Activated gamma-delta T cell treated with anti-CD3 and anti-CD28 coated beads, Interleukin-2, amount 50 U/mL, for 16 hours (primary cell): ENCODE measurements around the gene PLD1.
"Not testable (repeated sequence)": the region's sequence is repeated elsewhere in the genome, so short reads cannot be mapped to it uniquely, and the experiment has no call there.

Experiments
- DNase-seq: peaks from one replicate; pipeline ENCODE4 v3.0.0-alpha.2; 2020; ENCODE audit warnings: low read depth

Gene PLD1

DNA sequence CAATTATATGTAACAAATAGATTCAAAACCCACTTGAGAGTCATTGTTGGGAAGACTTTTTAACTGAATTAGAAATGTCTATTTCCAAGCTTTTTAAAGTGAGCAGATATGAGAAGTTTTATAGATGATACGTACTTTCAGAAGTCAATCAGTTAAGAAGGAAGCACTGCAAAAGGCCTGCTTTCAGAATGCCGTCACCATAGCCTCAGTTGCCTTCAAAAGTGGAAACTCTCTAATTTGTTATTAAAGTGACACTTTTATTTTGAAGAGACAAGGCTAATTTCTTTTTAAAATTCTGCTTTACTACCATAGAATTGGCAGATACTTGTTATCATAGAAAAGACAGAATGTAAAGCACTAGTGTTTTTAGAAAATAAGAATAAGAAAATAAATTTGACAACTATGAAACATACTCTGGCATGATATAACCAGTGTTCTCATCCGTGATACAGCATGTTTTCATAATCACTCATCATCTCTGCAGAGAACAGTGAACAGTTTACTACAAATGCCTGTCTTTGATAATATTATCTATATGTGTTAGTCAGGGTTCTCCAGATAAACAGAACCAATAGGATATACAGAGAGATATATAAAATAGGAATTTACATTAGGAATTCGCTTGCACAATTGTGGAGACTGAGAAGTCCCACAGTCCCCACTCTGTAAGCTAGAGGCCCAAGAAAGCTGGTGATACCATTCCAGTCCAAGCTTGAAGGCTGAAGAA, 7.0 kb upstream of the PLD1 start:
- DNase-seq = no peak

DNA sequence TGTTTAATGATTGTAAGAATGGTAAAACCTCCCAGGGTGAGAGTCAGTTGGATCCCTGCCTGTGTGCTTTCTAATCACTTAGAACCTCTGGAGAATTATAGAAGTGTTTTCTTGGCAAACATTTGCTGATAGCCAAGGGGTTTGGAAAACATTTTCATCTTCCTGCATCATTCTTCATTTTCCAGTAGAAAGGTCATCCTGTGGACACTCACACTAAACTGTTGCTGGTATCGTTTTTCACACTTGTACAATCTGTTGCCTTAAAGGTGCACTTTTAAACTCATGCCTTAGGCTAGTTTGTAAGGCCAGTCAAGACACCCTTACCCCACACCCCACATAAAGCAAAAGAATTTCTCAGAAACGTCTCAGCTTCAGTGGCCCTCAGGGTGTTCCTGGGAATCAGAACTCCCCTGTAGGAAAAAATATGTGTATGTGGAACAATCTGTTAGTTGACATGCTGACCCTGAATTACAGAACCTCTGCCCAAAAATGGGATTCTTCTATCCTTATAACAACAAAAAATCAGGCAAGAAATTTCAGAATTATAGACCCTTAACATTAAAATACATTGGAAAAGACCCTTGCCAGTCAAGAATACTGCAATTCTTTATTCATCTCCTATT, 5.8 kb upstream of the PLD1 start:
- no peak for DNase-seq

DNA sequence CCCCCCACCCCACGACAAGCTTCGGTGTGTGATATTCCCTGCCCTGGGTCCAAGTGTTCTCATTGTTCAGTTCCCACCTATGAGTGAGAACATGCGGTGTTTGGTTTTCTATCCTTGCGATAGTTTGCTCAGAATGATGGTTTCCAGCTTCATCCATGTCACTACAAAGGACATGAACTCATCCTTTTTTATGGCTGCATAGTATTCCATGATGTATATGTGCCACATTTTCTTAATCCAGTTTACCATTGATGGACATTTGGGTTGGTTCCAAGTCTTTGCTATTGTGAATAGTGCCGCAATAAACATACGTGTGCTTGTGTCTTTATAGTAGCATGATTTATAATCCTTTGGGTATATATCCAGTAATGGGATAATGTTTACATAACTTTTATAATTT, 4.4 kb upstream of the PLD1 start:
- DNase-seq = not testable (repeated sequence)

DNA sequence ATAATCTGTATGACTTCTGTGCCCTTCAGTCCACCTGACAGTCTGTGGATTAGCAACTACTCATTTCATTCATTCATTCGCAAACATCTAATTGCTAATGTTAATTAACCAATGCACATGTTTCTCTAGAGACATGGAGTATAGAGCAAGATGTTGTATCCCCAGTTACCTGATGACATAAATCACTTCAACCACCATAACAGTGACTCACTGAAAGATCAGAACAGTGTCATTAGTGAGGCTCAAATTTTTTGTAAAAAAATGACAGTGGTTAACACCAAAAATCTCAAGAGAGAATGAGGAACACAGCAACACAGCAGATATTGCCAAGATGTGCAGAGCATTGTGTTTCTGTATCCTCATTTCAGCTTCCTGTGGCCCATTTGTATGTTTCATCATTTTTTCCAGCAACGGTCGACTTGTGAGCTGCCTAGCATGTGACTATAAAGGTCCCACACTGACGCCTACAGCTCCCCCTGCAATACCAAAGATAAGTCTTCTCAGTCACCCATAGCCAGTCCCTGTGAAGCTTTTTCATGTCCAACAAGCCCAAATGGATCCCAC, 3.7 kb upstream of the PLD1 start:
- DNase-seq = no peak

DNA sequence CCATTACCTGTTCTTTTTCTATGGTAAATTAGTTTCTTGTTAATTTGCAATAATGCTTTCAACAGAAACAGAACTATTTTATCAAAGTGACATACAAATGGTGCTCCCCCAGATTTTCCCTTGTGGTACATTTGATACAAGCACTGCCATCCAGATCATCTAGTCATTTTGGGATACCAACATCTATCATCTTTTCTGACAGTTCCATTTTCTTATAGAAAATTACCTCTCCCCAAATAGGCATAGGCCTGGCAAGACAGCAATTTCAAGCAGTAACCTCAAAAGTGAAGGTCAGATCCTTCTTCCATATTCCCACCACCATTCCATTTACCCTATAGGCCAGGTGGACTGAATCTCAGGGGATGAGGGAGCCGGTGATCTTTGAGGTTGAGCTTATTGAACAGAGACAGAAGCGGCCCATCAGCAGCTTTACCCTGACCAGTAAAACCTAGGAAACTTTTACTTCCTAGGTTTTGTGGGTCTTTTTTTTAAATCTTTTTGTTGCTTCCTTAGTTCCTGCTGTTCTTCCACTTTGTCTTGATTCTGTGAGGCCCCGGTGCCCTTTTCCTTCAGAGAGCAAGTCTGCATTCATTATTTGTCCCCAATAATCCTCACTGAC, 3.1 kb upstream of the PLD1 start:
- no peak for DNase-seq

DNA sequence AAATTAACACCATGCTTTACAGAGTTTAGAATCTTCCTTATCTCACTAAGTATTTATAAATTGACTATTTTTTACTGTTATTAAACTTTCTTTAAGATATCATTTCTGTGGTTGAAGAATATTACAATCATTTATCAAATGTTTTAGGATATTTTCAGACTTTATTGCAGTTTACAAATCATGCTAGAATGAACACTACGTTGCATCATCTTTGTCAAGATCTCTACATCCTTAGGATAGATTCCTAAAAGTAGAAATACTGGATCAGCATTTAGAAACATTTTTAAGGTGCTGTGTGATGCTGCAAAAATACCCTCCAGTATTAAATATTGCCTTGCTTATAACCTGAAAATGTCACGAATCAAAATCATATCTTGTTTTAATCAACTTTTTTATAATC, 2.5 kb upstream of the PLD1 start:
- no peak for DNase-seq

DNA sequence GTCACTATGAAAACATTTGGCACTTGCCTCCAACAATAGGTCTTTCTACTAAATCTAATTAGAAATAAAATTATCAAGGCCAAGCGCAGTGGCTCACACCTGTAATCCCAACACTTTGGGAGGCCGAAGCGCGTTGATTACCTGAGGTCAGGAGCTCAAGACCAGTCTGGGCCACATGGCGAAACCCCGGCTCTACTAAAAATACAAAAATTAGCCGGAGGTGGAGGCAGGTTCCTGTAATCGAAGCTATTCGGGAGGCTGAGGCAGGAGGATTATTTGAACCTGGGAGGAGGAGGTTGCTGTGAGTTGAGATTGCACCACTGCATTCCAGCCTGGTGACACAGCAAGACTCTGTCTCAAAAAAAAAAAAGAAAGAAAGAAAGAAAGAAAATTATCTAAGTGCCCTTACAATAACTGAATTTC, 1.6 kb upstream of the PLD1 start:
- no peak for DNase-seq

DNA sequence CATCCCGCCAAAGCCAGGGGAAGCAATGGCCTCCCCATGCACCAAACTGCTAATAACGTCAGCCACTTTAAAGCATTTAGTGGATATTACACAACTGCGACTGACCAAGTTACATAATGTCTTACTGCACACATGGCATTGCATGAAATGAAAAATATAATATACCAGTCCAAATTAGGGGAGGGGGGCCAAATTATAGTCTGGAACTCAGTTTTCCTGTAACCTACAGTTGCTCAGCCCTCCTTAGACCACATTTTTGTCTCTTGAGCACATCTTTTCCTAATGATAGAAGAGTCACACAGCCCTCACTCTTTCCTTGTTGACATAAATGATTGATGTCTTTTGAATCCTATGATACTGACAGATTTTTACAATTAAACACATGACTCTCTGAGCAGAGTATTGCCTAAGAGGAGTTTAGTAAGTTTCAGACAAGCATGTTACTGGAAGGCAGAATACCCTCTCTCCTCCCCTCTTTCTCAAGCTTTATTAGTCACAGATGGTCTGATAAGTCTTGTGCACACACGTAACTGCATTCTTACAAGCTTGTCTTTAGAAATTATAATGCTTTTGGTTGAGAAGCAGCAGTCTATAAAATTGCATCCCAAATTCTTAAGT, 1.1 kb upstream of the PLD1 start:
- DNase-seq = no peak

DNA sequence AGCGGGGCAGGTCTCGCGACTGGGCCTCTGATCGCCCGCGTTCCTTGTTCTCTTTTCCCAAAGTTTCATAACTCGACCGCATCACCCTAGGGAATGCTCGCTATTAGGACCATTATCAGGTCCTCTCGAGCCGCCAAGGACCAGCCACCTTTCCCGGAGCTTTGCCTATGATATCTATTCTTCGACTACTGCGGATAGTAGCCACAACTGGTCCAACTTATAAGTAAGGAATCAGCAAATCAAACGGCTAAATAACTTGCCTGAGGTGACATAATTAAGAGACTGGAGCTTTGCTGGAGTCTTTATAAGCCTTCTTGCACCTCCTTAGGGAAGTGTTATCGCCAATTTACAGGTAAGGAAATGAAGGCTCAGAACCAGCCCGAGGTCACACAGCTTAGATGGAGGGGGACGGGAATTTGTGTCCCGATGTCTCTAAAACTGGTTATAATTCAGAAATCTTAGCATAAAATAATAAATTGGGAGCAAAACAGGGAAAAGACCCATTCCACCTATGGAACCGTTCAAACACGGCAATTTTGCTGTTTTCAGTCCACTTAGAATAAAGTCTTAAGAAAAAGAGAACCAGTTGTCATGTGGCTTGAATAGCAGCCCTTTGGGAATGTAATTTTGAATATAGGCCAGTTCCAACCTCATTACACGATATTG, 479 bp upstream of the PLD1 start:
- no peak for DNase-seq

DNA sequence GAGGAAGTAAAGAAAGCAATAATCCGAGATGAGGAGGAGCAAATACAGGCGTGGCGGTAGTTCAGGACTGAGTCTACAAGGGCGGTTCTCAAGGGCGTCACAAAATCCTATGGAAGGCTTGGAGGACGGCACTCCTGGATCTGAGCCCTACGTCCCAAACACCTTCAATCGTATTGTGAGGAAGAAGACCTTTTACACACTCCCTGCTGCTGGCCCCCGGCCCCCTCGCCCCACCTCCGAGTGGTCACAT, 747 bp downstream of the PLD1 start:
- no peak for DNase-seq

DNA sequence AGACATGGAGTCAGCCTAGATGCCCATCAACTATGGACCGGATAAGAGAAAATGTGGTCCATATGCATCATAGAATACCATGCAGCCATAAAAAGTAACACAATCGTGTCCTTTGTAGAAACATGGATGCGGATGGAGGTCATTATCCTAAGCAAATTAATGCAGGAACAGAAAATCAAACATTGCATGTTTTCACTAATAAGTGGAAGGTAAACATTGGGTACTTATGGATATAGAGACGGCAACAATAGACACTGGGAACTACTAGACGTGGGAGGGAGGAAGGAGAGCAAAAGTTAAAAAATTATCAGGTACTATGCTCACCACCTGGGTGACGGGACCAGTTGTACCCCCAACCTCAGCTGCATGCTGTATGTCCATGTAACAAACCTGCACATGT, 2.5 kb downstream of the PLD1 start:
- no peak for DNase-seq

DNA sequence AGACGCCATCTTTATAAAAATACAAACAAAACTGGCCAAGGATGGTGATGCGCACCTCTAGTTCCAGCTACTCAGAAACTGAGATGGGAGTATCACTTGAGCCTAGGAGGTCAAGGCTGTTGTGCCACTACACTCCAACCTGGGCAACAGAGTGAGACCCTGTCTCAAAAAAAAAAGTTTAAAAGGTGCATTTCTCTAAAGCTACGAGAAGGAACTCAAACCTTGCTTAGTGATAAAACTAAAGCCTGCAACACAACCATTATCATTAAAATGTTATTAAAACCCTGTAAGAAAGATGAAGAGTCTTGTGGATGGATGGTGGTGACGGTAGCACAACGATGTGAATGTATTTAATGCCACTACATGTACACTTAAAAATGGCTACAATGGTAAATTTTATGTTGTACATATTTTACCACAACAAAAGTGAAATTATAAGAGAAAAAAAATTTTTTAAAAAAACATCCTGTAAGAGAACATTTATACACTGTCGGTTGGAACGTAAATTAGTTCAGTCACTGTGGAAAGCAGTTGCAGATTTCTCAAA, 3.1 kb downstream of the PLD1 start:
- DNase-seq = no peak

DNA sequence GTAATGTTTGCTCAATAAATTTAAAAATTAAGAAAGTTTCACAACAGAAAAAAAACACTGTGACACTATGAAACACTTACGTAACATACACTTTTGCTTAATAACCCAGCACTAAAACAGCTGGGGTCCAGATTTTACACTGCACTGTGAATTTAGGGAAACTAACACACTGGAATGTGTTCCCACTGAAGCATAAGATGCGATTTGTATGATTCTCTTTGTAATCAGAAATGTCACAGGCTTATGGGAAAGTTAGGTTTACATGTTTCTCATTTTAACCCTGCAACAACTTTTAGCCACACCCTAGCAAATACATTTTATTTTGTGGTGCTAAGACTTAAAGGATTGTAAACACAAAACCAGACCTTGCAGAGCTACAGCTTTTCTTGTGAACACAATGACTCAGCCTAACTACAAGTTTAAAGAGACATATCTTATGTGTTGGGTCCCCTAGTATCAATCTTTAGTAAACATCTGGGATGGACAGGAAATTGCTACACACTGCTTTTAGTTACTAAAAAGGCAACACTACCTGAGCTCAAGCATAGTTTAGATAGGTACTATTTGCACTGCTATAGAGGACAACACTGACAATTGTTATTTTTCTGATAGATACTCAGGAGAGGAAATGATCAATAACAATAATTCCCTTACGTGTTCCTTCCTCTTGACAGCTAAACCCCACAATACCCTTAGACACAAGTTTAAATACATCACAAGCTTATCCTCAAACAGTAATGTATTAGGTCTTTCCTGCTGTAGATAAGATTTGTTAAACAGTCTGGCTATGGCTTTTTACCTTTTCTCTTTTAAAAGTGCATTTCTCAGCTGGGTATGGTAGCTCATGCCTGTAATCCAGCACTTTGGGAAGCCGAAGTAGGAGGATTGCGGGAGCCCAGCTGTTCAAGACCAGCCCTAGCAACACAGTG, 3.8 kb downstream of the PLD1 start:
- DNase-seq = no peak

DNA sequence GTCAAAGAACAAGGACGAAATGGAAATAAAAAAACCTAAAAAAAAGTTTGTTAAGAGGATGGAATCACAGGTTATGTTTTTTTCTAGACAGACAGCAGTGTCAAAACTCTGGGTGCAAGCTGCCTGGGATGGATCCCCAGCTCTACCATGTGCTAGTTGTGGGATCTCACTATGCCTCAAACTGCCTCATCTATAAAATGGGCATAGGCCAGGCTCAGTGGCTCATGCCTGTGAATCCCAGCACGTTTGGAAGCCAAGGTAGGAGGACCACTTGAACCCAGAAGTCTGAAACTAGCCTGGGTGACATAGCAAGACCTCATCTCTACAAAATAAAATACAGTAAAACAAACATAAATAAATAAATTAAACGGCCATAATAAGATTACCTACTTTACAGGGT, 4.6 kb downstream of the PLD1 start:
- DNase-seq = no peak

DNA sequence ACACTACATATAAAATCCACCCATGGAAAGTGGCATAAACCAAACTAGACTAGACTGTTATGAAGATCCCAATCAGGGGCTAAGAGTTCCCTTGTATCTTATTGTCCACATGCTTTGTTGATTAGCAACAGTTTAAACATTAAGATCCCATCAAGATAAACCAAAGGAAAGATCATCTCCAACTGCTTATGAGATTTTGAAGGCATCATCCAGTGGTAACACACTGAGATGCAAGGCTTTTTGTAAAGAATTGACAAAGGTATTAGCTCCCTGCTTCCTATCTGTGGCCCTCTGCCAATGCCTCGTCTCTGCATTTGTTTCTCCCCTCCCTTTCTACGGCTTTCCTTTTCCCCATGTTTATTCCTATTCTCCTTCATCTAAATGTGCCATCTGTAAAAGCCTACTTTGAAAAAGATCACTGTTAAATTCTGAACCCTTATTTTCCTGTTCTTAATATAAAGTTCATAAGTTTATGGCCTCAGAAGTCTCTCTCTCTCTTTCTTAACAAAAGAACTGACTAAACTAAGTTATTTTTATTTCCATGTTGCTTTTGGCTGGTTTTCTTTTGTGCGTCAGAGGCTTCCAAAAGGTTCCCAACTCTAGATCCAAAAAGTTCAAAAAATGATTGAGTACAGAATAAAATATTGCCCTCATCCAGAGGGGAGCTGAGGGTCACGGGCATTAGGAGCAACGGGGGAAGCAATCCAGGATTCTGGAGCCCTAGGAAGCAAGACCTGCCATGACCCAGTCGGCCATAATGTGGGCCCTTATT, 5.5 kb downstream of the PLD1 start:
- DNase-seq = no peak

DNA sequence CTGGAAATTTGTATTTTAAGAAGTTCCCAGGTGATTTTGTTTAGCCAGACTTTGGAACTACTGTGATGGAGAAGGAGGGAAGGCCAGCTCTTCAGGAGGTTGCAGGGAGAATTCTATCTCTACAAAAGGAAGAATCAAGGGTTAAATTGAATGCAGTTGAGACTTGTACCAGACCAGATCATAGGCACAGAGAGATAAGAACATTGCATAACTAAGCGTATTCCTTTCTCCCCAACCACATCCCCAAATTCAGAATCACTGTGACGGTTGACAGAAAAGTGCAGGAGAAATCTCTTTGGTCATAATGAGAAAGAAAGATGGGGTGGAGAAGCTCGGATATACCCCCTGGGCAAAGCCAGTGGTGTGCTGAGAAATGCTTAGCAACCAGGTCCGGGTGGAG, 7.2 kb downstream of the PLD1 start:
- no peak for DNase-seq

DNA sequence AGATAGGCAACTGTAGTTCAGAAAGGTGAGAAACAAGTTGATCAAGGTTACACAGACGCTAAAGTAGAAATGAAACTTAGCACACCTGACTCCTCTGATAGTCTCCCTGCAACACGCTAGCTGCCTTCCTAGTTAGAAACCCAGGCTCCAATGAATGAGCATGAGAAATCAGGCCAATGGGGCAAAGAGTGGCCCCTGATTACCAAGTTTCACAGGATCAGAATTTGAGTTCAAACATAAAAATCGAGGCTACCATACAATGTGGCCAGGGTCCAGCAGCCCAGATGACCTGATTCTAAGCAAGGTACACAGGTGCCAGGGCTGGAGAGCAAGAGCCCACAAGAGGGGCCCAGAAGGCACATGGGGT, 7.7 kb downstream of the PLD1 start:
- no peak for DNase-seq

DNA sequence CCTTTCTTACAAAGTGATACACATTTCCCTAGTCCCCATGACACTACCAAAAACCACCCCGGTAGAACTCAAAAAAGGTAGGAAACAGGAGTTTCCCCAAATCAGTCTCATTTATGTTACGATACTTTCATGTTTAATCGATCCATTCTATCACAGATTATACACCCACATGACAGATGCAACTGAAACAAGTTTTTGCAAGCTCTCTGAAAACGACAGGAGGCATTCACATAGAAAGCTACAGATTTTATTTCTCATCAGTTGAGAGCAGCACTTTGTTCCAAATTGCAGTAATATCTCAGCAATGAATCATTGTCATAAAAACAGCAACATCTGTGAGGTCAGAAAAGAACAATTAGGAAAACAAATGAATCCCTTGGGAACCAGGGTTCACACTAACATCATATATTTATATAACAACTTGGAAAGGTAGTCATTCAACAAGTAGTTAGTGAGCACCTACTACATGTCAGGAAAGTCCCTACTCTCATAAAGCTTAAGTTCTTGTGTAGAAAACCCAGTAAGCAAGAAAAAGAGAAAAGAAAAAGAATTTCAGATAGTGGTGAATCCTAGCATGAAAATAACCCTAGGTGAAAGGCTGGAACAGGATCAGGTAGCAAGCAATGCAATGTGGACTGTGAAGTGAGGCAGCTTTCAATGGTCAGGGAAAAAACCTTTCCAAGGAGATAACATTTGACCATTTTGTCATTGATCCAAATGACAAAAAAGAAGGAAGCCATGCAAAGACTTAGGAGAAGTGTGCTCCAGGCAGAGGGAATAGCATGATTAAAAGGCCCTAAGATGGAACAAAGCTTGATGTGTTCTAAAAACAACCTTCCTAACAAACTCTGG, 8.3 kb downstream of the PLD1 start:
- DNase-seq = no peak

DNA sequence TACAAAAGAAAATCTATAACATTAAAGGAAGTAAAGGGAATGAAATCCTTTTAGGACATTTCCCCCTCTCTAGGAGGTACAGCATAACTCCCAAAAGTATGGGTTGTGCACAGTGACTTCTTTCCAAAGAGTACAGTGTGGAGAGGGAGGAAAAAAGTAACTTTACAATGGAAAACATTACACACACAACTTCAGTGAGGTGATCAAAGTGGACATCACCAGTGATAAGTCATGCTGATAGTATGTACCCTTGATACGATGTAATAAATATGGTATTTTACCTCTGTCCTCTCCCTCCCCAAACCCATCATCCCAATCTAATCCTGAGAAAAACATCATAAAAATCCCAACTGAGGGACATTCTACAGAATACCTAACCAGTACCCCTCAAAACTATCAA, 10.8 kb downstream of the PLD1 start:
- no peak for DNase-seq

DNA sequence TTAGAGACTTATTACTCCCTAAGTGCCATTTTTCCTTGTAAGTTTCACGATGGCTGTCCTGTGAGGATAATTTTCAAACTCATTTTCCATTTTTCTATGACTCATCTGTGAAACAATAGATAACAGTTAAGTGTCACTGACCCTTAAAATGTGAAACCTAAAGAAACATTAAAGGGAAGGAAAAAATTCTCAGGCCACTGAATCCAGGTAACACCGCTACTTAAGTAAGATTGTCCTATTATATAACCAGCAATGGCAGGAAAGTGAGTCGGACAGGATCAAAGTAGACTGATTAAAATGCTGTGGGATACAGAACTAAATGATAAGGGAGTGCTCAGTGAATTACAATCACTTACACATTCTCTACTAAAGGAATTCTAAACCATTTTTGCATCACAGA, 12.4 kb downstream of the PLD1 start:
- no peak for DNase-seq
